Measurements from ENCODE around the gene LHCGR. TPM values are rescaled to one million over a fixed set of nuclear protein-coding genes. Genes with fewer than 3 reads are reported as not detected.

The LHCGR gene
- total RNA-seq, 1 experiment from 2014 or later: 0.31 TPM

DNA sequence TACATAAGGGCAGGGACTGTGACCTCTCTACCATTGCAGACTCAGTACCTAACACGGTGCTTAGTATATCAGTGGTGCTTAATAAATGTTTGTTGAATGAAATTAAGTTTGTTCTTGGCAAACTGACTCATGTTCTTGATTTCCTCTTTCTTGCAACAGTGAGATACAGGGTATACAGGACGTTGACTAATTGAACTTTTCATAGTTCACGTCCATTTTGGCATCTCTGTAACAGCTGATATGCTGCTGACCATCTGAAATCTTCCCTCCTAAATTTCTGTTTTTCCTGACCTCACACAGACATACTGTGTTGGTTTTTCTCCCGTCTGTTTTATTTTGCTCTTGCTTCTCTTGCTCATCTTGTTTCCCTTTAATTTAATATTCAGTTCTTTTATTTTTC, 44.2 kb downstream of the LHCGR start:
- ChIA-PET POLR2A (no interaction called here), CTCF (no interaction called here)
- Mint-ChIP-seq H3K4me1 (peaks cover 20% of the 10 kb centered on the region), H3K9me3 (peaks cover 8% of the 10 kb centered on the region), H3K4me3 (no peak overlapping the region), H3K27me3 (ENCODE audit: low read depth) (0 out of 2 replicates have a peak, but pooled peaks cover 3% of the 10 kb centered on the region), H3K27ac (no peak overlapping the region), H3K36me3 (peaks cover 8% of the 10 kb centered on the region; the same call in 1 of the 2 replicates)
- TF ChIP-seq PRRX2 (CRISPR knock-in tag; IDR thresholded peaks at IDR 0.05): no peak
- TF ChIP-seq AR (CRISPR knock-in tag; IDR thresholded peaks at IDR 0.05): no peak
- no peak for TF ChIP-seq ARID4B (CRISPR knock-in tag; IDR thresholded peaks at IDR 0.05; ENCODE audit: borderline replicate concordance)
- TF ChIP-seq, protein P1, sequence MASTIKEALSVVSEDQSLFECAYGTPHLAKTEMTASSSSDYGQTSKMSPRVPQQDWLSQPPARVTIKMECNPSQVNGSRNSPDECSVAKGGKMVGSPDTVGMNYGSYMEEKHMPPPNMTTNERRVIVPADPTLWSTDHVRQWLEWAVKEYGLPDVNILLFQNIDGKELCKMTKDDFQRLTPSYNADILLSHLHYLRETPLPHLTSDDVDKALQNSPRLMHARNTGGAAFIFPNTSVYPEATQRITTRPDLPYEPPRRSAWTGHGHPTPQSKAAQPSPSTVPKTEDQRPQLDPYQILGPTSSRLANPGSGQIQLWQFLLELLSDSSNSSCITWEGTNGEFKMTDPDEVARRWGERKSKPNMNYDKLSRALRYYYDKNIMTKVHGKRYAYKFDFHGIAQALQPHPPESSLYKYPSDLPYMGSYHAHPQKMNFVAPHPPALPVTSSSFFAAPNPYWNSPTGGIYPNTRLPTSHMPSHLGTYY (CRISPR knock-in tag; IDR thresholded peaks at IDR 0.05): no peak
- TF ChIP-seq, protein P2, sequence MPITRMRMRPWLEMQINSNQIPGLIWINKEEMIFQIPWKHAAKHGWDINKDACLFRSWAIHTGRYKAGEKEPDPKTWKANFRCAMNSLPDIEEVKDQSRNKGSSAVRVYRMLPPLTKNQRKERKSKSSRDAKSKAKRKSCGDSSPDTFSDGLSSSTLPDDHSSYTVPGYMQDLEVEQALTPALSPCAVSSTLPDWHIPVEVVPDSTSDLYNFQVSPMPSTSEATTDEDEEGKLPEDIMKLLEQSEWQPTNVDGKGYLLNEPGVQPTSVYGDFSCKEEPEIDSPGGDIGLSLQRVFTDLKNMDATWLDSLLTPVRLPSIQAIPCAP (CRISPR knock-in tag; IDR thresholded peaks at IDR 0.05): no peak
- TF ChIP-seq, protein P3, sequence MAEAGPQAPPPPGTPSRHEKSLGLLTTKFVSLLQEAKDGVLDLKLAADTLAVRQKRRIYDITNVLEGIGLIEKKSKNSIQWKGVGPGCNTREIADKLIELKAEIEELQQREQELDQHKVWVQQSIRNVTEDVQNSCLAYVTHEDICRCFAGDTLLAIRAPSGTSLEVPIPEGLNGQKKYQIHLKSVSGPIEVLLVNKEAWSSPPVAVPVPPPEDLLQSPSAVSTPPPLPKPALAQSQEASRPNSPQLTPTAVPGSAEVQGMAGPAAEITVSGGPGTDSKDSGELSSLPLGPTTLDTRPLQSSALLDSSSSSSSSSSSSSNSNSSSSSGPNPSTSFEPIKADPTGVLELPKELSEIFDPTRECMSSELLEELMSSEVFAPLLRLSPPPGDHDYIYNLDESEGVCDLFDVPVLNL (CRISPR knock-in tag; IDR thresholded peaks at IDR 0.05; ENCODE audit: borderline replicate concordance, low read depth): no peak
- TF ChIP-seq ZBTB43 (CRISPR knock-in tag; IDR thresholded peaks at IDR 0.05): no peak
- TF ChIP-seq STAT6 (CRISPR knock-in tag; conservative IDR thresholded peaks at IDR 0.05; ENCODE audit: low read depth): no peak
- no peak for TF ChIP-seq CBFB (CRISPR knock-in tag; IDR thresholded peaks at IDR 0.05; ENCODE audit: low read depth)
- no peak for TF ChIP-seq ZMAT4 (CRISPR knock-in tag; IDR thresholded peaks at IDR 0.05)
- TF ChIP-seq ETV6 (CRISPR knock-in tag; IDR thresholded peaks at IDR 0.05): no peak
- ATAC-seq: no peak
- DNase-seq (ENCODE audit: low spot score): no peak
